OCI-LY3 (cell line): ENCODE data around the gene RASGRF2.

Experiments used
- CTCF ChIP-seq: fragments of 200-600, 300-600 bp; sonication (generic); IDR thresholded peaks from 2 replicates; pipeline ENCODE4 v1.5.1; 2014; ENCODE audit warnings: antibody characterized with exemption, low read length, low read depth
- EZH2phosphoT487 ChIP-seq: fragments of 200-600 bp; shearing (Covaris generic); IDR thresholded peaks from 2 replicates; pipeline ENCODE4 v1.6.1; 2018; ENCODE audit warnings: antibody characterized with exemption, mixed run types, low read depth

GRCh38 chr5:81219389-81219788 lies 259.2 kb downstream of the RASGRF2 start:
- TF ChIP-seq CTCF (no peak), EZH2phosphoT487 (no peak)
